ENCODE data around the gene MYL4. TPM values are rescaled to one million over a fixed set of nuclear protein-coding genes. Genes with fewer than 3 reads are reported as not detected.

The MYL4 gene
- total RNA-seq, 4 donors from 2014 or later, result not detected

GRCh38 chr17:47220531-47220999 is 11.4 kb downstream of the MYL4 start:
- TF ChIP-seq, protein P1, sequence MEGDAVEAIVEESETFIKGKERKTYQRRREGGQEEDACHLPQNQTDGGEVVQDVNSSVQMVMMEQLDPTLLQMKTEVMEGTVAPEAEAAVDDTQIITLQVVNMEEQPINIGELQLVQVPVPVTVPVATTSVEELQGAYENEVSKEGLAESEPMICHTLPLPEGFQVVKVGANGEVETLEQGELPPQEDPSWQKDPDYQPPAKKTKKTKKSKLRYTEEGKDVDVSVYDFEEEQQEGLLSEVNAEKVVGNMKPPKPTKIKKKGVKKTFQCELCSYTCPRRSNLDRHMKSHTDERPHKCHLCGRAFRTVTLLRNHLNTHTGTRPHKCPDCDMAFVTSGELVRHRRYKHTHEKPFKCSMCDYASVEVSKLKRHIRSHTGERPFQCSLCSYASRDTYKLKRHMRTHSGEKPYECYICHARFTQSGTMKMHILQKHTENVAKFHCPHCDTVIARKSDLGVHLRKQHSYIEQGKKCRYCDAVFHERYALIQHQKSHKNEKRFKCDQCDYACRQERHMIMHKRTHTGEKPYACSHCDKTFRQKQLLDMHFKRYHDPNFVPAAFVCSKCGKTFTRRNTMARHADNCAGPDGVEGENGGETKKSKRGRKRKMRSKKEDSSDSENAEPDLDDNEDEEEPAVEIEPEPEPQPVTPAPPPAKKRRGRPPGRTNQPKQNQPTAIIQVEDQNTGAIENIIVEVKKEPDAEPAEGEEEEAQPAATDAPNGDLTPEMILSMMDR (IDR thresholded peaks at IDR 0.05; ENCODE audit: low read depth), result no peak

DNA sequence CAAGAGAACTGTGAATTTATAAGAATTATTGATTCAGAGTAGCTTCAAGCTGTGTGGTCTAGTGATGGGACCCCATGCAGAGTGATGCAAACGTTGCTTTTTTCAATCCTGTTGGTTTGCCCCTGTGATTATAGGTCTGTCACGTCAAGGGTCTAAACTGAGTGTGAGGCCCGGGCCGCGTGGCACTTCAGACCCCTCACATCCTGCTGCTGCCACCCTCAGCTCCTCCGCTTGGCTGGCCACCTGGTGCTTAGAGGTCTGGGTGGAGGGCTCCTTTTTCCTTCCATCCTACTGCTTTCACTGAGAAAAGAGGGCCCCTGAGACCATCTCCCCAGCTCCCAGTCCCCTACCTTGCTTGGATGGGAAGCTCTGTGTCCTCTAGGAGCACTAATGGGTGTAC is 12.0 kb downstream of the MYL4 start:
- TF ChIP-seq, protein P1 (IDR thresholded peaks at IDR 0.05; ENCODE audit: low read depth), result no peak

DNA sequence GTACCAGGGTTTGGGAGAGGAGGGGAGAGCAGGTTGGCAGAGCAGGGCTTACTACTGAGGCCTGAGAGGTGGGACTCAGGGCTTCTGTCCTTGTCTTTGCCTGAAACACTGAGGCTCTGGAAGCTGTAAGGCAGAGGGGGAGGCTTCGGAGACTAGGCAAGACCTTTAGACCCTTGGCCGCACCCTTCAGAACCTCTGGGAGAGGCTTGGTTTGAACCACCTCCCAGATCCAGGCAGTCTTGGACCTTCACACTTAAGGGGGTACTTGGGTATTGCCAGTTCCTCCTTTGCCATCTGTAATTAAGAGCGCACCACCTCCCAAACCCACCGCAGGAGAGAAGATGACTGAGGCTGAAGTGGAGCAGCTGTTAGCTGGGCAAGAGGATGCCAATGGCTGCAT is 12.9 kb downstream of the MYL4 start:
- TF ChIP-seq, protein P1 (IDR thresholded peaks at IDR 0.05; ENCODE audit: low read depth), result no peak

GRCh38 chr17:47223007-47223406 is 13.9 kb downstream of the MYL4 start:
- TF ChIP-seq, protein P1 (IDR thresholded peaks at IDR 0.05; ENCODE audit: low read depth), result no peak

DNA sequence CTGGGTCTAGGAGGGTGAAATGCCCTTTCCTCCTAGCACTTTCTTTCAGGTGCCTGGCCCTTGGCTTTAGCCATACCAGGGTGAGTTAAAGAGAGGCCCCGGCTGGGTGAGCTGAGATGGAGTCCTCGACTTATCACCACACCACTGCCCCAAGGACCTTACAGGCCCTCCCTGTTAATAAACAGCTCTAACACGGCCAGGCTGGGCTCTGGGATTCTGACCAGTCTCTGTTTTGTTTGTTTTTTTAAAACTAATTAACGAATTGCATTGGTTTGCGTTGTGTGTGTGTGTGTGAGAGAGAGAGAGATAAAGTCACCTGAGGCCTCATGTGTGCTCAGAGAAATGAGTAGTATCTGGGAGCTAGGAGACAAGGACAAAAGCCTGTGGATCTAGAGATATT is 14.3 kb downstream of the MYL4 start:
- TF ChIP-seq, protein P1 (IDR thresholded peaks at IDR 0.05; ENCODE audit: low read depth), result no peak

GRCh38 chr17:47224966-47225365 is 15.8 kb downstream of the MYL4 start:
- TF ChIP-seq, protein P1 (IDR thresholded peaks at IDR 0.05; ENCODE audit: low read depth), result no peak

DNA sequence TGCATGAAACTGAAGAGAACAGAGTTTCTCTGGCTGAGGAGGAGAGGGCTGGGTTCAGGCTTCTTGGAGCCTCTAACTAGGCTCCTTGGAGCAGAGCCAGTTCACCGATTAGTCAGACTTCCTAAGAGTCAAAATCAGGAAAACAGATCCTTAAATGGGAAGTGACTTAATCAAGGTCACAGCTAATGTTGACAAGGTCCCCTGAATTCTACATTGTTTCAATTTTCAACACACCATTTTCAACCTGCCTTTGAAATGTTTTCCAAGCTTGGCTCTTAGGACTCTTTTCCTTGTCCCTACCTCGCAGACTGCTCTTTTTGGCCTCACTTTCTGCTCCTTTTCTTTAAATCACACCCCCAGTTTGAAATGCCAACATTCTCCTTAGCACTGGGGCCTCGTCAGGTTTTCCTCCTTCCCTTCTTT is 16.3 kb downstream of the MYL4 start:
- TF ChIP-seq, protein P1 (IDR thresholded peaks at IDR 0.05; ENCODE audit: low read depth), result no peak

Measured in subcutaneous adipose tissue (tissue), 4 donors.